Forelimb muscle (tissue), 1 donor: ENCODE measurements around the gene GIGYF2. TPM values are rescaled to one million over a fixed set of nuclear protein-coding genes. Genes with fewer than 3 reads are reported as not detected.
"Not testable (repeated sequence)": the region's sequence is repeated elsewhere in the genome, so short reads cannot be mapped to it uniquely, and the experiment has no call there.

ENCODE experiments used
- DNase-seq: peaks from one replicate; pipeline ENCODE4 v3.0.0-alpha.2; 2013; ENCODE audit warnings: low read depth
- polyA plus RNA-seq: library from polyadenylated mRNA; unstranded; fragments of 120-200 nt; gene quantifications from one replicate; pipeline ENCODE4 v1.2.1, GENCODE V29; 2013; ENCODE audit not compliant: insufficient read length

The GIGYF2 gene
- polyA plus RNA-seq, 1 donor: 39.0 TPM

DNA sequence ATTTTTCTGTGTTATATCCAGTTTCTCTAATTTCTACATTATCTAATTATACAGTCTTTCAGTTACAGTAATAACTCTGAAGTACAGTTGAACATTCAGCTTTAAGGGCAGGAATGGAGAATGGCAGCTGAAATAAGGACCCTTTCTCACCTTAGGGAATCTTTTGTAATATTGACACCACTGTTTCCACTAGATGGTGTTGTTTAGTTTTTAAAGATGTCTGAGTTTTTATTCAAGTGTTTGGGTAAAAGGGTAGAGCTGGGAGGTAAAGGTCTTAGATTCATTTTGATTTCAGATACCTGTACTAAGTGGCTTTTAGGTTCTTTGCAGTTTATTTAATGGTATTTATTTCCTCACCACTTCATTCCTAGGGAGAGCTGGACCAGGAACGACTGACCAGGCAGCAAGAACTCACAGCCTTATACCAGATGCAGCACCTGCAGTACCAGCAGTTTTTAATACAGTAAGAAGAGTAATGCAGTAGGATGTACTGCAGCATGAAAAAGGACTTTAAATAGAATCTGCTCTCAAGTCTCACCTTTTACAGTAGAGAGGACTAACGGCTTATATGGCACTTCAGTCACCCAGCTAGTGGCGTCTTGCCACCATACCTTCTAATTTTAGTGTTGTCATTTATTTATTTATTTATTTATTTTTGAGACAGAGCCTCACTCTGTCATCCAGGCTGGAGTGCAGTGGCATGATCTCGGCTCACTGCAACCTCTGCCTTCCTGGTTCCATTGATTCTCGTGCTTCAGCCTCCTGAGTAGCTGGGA lies 112.4 kb downstream of the GIGYF2 start:
- DNase-seq: no peak

DNA sequence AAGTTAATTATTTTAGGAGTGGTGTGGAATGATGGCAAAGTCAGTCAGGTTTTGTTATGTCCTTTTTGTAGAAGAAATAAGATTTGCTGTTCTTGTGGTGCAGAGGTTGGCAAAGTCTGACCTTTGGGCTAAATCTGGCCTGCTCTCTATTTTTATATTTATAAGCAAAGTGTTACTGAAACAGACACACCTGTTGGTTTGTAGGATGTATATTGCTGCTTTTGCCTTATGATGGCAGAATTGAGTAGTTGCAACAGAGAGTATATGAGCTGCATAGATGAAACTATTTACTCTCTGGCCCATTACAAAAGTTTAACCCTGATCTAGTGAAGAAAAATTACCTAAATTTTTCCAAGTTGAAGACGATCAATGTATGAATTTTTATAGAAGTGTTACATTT lies 113.3 kb downstream of the GIGYF2 start:
- DNase-seq: no peak

DNA sequence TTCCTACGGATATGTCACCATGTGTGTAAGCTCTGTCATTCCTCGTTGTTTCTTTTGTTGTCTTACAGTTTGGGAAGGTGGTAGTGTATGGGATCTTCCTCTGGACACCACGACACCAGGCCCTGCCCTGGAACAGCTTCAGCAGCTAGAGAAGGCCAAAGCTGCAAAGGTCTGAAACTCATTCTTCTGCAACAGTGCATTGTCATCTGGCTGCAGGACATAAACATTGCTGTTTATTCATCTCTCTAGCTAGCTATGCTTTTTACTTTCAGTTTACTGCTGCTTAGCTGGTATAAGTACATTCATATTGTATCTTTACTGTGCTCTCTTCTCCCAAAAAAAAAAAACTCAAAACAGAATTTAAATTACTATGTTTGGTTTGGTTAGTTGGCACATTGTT lies 118.4 kb downstream of the GIGYF2 start:
- DNase-seq: no peak

DNA sequence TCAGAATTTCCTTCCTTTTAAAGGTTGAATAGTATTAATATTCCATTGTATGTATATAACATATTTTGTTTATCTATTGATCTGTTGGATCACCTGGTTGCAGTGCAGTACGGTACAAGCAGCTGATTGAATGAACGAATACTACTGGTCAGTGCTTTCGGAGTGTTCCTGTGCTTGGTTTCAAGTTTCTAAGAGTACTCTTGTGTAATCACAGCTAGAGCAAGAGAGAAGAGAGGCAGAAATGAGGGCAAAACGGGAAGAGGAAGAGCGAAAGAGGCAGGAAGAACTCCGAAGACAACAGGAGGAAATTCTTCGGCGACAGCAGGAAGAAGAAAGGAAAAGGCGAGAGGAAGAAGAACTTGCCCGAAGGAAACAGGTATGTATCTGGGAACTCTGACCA lies 119.5 kb downstream of the GIGYF2 start:
- no peak for DNase-seq

DNA sequence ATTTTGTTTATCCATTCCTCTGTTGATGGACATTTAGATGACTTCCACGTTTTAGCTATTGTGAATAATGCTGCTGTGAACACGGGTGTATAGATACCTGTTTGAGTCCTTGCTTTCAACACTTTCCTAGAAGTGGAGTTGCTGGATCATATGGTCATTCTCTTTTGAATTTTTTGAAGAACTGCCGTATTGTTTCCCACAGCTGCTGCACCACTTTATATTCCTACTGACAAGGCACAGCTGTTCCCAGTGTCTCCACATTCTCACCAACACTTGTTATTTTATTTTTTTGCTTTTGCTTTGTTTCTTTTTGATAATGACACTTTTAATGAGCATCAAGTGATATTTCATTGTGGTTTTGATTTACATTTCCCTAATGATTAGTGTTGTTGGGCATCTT lies 120.6 kb downstream of the GIGYF2 start:
- no peak for DNase-seq

DNA sequence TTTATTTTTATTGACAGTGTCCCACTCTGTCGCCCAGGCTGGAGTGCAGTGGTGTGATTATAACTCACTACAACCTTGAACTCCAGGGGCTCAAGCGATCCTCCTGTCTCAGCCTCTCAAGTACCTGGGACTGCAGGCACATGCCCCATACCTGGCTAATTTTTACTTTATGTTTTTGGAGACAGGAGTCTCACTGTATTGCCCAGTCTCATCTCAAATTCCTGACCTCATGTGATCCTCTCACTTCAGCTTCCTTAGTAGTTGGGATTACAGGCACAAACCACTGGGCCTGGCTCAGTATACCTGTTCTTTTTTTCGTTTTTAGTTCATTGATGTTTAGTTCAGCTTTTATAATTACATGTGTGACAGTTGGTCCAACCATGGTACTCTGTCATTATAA lies 132.9 kb downstream of the GIGYF2 start:
- DNase-seq: no peak

DNA sequence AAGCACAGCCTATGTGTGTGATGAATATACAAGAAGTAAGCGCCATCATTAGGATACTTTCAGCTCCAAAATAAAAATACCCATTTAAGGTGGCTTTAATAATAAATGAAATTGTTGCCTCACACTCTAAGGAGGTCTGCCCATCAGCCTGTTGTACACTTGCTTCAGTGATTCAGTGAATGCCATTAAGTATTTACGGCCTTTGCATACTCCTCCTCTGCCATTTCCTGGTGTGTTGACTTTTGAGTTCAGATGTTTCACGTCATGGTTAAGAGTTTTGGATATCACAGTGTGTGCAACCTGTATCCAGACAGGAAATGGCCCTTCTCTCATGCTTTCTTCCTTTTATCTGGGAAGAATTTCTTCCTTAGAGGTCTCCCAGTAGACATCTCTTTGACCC lies 134.4 kb downstream of the GIGYF2 start:
- no peak for DNase-seq

DNA sequence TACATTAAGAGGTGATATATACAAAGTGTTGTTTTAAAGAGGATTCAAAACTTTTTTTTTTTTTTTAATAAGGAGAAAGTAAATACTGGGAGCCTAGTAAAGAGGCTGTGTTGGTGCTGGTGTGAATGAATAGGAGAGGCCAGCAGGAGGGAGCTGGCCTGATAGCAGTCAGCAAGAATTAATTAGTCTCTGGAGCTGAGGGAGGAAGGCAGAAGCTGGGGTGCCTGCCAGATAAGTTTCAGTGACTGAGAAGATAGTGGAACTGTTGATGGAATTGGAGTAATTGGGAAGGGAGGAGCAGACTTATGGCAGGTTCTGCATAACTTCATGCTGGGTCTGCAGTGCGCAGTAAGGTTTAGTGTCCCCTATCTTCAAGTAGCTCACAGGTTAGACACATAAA lies 136.7 kb downstream of the GIGYF2 start:
- no peak for DNase-seq

DNA sequence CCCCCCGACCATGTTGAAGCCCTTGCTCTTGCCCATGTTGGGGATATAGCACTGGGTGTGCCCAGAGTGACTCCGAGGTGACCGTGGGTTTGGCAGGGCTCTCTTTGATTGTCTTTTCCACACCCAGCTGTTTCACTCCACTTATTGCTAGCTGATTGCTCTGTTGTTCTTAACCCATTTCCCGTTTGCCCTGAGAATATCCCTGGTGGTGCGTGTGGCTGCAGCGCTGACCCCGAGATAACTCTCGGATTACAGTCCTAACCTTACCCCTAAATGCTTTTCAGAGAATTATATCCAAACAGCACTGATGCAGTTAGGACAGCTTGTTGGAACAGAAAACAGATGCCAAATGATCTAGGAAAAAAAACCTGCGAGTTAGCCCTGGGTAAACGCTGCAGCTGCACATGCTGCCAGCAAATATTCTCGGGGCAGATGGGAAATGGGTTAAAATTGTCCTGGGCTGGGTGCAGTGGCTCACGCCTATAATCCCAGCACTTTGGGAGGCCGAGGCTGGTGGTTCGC lies 138.6 kb downstream of the GIGYF2 start:
- DNase-seq: no peak

DNA sequence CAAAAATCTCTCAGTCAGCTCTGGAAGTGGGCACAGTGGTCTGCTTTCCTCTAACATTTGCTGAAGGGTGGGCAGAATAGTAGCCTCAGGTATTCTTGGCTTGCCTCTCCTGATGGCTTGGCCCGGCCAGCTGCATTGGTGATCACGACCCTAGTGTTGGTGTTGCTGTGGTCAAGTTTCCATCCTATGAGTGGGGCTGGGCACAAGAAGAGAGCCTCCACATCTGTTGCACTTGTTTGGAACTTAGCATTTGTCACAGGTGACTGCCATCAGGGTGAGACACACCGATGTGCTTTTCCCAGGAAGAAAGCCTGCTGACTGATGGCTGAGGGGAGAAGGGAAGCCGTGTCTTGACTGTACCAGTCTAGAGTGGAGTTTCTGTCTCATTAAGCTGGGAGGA lies 139.8 kb downstream of the GIGYF2 start:
- no peak for DNase-seq

DNA sequence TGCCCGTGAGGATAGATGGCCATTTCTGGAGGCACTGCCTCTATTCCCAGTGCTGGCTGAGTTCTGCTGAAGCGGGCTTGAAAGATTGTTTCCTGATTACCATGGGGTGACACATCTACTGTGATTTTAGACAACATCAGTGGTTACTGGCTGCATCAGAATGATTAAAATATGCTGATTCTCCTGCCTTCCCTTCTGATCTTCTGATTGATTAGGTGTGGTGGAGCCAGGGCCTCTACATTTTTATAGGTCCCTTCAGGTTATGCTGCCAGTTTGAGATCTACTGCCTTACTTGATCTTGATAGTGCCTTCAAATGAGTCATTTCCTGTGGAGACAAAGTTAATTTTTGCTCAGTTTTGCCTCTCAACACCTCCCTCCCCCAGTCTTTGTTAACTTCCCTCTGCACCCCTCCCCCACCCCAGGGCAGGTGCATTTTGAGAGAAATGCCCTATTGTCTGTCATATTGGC lies 141.3 kb downstream of the GIGYF2 start:
- no peak for DNase-seq

DNA sequence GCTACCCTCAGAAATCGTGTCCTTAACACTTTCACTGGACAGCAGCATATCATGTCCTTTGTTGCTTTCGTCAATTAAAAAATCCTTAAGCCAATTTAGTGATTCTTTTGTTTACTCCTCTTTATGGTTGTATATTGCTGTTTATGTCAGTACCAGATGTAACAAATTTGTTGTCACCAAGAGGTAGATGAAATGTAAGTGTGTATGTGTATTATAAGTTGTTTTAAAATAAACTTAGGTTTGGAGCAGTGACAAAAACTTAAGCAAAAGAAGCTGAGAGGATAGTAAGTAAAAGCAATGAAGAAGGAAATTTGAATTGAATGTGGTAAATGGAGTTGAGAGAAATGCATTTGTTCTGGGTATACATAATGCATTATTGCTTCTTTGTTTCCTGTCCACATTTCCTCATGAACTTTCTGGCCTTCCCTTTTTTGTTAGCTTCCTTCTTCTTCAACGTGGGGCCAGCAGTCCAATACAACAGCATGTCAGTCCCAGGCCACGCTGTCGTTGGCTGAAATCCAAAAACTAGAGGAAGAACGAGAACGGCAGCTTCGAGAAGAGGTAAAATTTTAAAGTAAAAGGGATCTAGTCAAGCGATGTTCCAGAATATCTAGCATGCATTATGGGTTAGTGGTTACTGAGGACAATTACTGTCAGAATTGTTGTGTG lies 142.4 kb downstream of the GIGYF2 start:
- DNase-seq: no peak

DNA sequence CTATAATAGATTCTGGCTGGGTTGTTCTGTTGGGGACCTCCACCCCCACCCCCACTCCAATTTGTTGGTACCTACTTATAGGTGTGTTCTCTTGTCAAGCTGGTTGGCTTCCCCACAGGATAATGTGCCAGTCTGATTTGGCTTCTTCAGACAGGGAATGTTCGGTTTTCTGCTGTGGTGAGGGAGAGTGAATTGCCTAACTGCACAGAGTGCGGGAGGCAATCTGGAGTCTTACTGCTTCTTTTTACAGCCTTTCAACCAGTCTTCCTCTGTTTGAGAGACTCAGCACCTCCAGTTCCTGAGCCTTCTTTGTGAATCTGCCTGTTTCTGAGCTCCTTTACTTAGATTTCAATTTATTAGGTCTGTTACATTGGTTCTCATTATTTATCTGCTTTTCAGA lies 145.6 kb downstream of the GIGYF2 start:
- DNase-seq: no peak

DNA sequence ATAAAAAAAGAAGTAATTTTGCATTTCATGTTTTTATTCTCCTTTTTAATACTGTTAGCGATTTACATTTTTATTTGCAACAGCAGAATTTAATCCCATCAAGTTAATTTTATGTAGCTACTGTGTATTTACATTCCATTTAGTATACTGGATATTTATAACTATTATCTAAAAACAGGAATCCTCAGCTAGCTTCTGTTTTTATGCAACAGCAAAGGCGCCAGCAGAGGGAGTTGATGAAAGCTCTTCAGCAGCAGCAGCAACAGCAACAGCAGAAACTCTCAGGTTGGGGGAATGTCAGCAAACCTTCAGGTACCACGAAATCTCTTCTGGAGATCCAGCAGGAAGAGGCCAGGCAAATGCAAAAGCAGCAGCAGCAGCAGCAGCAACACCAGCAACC lies 146.7 kb downstream of the GIGYF2 start:
- no peak for DNase-seq

DNA sequence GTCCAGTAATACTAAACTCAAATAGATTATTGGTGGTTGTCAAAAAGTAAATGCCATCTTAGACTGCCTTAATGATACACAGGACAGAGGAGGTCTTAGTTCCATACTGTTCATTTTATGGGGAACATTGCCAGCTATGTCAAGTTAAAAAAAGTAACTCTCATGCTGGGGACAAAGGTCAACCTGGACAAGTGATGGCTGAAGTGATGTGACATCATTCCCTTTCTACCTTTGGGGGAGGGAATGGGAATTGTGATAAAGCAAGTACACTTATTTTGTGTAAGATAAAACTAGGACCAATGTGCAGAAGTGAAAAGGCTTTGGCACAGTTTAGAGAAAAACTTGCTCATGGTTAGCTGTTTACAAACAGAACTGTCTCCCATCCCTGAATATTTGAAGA lies 148.9 kb downstream of the GIGYF2 start:
- no peak for DNase-seq

DNA sequence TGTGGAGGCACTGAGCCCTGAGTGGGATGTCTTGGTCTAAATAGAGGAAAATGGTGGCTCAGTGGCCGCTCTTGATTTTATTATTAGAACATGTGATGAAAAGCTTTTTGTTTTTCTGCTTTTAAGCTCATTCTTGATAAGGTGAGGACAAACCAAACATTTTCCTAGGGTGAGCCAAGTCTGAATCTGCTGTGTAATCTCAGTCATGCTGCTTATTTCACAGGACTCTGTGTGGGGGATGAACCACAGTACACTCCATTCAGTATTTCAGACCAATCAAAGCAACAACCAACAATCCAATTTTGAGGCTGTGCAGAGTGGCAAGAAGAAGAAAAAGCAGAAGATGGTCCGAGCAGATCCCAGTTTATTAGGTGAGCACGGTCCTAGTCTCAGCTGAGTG lies 152.9 kb downstream of the GIGYF2 start:
- DNase-seq: no peak

DNA sequence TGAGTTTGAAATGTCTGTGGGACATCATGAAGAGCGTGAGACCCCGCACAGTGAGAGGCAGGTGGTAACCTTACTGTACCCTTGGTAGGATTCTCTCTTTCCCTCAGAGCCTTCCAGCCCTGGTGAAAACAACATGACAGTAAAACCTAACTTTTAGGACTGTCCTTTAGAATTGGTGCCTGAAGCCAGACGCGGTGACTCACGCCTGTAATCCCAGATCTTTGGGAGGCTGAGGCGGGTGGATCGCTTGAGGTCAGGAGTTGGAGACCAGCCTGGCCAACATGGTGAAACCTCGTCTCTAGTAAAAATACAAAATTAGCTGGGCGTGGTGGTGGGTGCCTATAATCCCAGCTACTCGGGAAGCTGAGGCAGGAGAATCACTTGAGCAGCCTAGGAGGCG lies 154.9 kb downstream of the GIGYF2 start:
- not testable (repeated sequence) for DNase-seq

DNA sequence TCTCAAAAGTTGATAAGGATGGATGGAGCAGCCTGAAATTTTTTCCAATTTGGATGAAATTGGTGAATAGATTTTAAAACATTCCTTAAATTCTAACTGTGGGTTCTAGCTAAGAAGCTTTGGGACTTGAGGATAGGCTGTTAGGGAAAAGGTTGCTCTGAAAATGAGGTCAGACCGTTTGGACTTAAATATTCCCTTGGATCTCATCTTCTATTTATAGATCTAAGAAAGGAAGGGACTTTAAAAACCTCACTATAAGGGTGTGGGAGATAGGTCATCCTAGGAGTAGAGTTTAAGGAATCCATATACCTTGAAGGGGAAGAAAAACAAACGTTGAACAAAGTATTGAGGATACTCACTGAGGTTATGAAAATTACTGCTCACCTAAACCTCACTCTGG lies 155.5 kb downstream of the GIGYF2 start:
- no peak for DNase-seq

DNA sequence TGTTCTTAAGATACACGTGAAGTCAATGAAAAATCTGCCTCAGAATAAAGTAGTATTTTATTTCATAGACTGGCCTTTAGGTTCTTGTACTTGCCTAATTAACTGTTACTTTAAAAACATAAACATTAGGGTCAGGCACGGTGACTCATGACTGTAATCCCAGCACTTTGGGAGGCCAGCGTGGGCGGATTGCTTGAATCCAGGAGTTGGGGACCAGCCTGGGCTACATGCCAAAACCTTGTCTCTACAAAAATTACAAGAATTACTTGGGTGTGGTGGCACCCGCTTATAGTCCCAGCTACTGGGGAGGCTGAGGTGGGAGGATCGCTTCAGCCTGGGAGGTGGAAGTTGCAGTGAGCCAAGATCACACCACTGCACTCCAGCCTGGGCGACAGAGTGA lies 157.0 kb downstream of the GIGYF2 start:
- DNase-seq: no peak

DNA sequence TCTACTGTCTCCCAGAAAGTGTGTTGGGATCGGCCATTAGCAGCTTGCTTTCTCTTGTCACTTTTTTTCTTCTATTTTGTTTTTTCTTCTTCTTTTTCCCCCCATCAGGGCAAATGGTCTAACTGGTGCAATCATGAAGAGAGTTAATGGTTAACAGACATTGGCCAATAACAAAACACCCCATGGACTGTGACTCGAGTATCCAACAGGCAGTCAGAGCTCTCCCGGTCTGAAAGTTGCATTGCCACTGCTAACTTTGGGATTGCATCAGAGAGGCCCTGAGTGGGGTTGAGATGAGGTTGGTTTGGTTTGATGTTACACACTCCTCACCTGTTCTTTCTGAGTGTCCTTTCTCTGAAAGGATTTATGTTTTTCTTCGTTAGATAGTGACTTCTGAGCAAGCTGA lies 160.0 kb downstream of the GIGYF2 start:
- no peak for DNase-seq

DNA sequence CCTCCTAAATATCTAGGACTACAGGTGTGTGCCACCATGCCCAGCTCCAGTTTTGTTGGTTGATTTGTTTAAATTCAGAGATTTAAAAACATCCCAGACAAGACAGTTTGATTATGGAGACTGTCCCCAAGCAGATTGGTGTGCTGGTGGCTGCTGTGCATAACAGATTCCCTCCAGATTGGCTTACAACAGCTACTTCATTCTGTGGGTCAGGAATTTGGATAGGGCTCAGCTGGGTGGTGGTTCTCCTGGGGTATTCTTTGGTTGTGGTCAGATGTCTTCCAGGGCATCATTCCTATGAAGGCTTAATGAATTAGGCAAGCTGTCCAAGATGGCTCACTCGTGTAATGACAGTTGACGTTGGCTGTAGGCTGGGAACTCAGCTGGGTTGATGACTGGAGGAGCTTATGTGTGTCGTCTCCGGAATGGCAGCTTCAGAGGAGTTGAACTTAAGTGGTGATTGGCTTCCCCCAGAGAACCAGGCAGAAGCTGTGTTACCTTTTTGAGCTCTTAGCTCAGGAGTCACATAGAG lies 162.3 kb downstream of the GIGYF2 start:
- DNase-seq: no peak

DNA sequence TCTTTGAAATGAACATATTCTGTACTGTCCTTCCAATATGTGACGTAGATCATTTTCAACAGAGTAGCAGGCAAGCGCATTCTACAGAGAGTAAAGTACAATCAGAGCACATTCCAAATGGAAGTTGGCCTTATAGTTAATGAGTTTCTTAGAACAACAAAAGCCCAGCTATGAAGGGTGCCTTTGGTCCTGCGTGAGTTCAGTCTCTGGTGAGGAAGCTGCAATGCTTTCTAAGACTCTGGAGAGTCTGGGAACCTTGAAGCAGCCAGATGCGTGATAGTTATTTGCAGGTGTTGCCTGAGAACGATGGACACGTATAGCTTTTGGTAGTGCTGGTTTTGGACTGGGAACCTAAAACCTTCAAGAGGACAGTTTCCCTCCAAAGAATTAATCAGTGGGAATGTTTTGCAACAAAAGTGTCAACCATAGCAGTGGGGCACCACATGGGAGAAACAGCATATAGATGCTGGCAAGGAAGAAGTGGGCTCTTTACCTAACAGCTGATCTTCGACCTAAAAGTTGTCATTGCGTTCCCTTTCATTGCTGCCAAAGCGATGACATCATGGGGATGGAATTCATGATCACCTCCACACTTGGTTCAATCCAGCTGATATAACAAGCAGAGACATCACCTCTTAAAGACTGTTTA lies 163.6 kb downstream of the GIGYF2 start:
- no peak for DNase-seq
